HG02943 (cell line): ENCODE results near the gene FNDC10.

Experiments used
- ATAC-seq: cut with Tn5 transposase; IDR thresholded peaks from one replicate; pipeline ENCODE4 v1.9.1; 2021; ENCODE audit warnings: mild to moderate bottlenecking, low read depth, moderate library complexity; ENCODE audit not compliant: unreplicated experiment

FNDC10 gene

GRCh38 chr1:1628754-1629429 lies 29.0 kb upstream of the FNDC10 start:
- ATAC-seq = no peak

- ATAC-seq = no peak
Observed at GRCh38 chr1:1627829-1628753, 28.2 kb upstream of the FNDC10 start.

GRCh38 chr1:1627261-1627828 lies 27.4 kb upstream of the FNDC10 start:
- no peak for ATAC-seq

- no peak for ATAC-seq
Observed at GRCh38 chr1:1626207-1627141, 26.5 kb upstream of the FNDC10 start.

- no peak for ATAC-seq
Observed at GRCh38 chr1:1625824-1626206, 25.9 kb upstream of the FNDC10 start.

GRCh38 chr1:1625404-1625775 lies 25.5 kb upstream of the FNDC10 start:
- ATAC-seq = no peak

GRCh38 chr1:1624443-1625403 lies 24.8 kb upstream of the FNDC10 start:
- ATAC-seq = no peak

- no peak for ATAC-seq
Observed at GRCh38 chr1:1623631-1624442, 23.9 kb upstream of the FNDC10 start.

GRCh38 chr1:1623181-1623630 lies 23.3 kb upstream of the FNDC10 start:
- ATAC-seq = no peak

- no peak for ATAC-seq
Observed at GRCh38 chr1:1622788-1623094, 22.8 kb upstream of the FNDC10 start.

GRCh38 chr1:1622010-1622787 lies 22.3 kb upstream of the FNDC10 start:
- ATAC-seq = no peak

- ATAC-seq = no peak
Observed at GRCh38 chr1:1621173-1622009, 21.5 kb upstream of the FNDC10 start.

- ATAC-seq = no peak
Observed at GRCh38 chr1:1620433-1621139, 20.7 kb upstream of the FNDC10 start.

GRCh38 chr1:1619917-1620361 lies 20.0 kb upstream of the FNDC10 start:
- ATAC-seq = no peak

- no peak for ATAC-seq
Observed at GRCh38 chr1:1618396-1619068, 18.6 kb upstream of the FNDC10 start.

GRCh38 chr1:1617925-1618324 lies 18.0 kb upstream of the FNDC10 start:
- no peak for ATAC-seq
